HG03342 (cell line): Measurements from ENCODE around the gene CERS5.
"Not testable (repeated sequence)": the region's sequence is repeated elsewhere in the genome, so short reads cannot be mapped to it uniquely, and the experiment has no call there.

Experiments used
- ATAC-seq: cut with Tn5 transposase; IDR thresholded peaks from one replicate; pipeline ENCODE4 v1.9.1; 2021; ENCODE audit warnings: mild to moderate bottlenecking, moderate library complexity; ENCODE audit not compliant: unreplicated experiment

The CERS5 gene

GRCh38 chr12:50187084-50187900 is 20.1 kb upstream of the CERS5 start:
- ATAC-seq: peak; percentile 61

DNA sequence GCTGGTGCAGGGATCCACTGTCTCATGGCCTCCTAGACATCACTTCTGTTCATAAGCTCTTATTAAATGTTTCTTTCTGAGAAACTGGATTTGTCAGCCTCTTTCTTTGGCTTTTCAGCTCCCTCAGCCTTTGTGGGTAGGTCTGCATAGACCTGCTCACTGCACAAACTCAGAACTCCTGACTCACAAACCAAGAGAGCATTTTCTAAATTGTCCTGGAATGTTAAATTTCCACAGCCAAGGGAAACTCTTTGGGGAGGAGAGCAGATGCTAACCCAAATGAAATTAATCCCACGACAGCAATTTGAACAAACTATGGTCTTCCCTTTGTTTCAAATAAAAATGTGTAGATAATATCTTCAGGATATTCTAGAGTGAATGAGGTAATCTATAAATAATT is 19.5 kb upstream of the CERS5 start:
- no peak for ATAC-seq

GRCh38 chr12:50185970-50186663 is 18.9 kb upstream of the CERS5 start:
- ATAC-seq: no peak

DNA sequence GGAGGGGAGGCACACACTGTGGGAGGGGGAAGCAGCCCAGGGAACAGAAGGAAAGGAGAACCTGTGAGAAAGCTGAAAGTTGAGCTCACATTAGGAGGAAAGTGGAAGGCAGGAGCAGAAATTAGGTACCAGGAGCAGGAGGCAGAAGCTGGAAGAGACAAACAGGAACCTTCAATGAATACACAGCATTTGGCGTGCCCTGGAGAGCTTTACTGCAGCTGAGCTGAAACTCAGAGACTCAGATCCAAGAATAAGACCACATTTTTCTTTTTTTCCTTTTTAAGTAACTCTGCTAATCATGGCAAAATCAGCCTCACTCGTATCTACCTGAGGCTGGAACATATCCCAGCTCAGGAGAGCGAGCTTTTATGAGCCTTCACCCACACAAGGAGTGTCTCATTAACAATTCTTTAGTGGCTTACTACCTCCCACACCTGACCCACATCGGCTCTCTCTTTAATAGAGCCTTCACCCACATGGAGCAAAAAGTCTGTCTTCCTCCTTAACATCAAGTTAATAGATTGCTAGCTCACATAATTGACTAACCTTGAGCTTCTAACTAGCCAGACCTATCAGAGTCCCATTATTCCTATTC is 18.2 kb upstream of the CERS5 start:
- no peak for ATAC-seq

- ATAC-seq: no peak
These were observed 17.1 kb upstream of the CERS5 start for GRCh38 chr12:50184261-50184660.

DNA sequence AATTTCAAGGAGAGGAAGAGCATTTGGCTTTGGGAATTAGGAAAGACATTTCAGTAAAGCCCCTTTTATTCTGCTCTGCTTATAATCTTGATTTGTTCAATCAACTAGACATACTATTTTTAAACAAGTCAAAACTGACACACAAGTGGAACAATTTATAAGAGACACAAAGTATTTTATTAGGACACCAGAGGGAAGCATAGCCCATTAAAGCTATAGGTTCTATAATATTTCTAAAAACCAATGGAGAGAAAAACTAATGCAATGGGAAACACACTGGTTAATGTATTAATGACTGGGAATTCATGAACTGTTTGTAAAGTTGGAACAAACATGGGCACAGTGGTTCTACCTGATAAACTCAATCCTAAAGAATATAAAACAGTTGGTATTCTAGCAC is 15.3 kb upstream of the CERS5 start:
- no peak for ATAC-seq

DNA sequence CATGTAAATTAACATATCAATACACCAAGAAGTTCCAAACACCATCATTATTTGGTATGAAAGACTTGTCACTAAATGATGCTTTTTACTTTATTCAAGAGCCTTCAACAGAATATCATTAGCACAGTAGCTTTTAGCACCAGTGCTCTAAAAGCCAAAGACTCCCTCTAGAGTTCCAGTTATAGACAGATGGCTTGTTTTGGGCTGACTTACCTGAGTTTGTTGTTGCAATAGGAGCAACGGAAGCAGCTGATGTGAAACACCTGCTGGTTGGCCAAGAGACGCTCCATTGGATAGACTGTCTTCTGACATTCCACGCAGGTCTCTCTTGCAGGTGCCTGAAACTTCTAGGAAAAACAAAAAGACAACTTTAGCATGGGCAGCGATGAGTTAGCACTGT is 14.5 kb upstream of the CERS5 start:
- ATAC-seq: no peak

DNA sequence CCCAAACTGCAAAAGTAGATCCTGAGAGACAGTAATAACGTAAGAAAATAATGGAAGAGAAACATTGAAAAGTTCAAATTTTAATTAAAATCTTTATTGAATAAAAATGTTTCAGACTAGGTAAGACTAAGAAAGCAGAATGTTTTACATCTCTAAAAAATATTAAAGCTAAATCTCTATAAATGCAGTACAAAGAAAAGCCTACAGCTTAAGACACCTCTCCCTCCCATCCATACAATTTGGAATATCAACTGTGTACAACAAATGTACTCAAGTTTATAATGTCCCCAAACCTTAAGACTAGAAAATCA is 8.5 kb upstream of the CERS5 start:
- no peak for ATAC-seq

DNA sequence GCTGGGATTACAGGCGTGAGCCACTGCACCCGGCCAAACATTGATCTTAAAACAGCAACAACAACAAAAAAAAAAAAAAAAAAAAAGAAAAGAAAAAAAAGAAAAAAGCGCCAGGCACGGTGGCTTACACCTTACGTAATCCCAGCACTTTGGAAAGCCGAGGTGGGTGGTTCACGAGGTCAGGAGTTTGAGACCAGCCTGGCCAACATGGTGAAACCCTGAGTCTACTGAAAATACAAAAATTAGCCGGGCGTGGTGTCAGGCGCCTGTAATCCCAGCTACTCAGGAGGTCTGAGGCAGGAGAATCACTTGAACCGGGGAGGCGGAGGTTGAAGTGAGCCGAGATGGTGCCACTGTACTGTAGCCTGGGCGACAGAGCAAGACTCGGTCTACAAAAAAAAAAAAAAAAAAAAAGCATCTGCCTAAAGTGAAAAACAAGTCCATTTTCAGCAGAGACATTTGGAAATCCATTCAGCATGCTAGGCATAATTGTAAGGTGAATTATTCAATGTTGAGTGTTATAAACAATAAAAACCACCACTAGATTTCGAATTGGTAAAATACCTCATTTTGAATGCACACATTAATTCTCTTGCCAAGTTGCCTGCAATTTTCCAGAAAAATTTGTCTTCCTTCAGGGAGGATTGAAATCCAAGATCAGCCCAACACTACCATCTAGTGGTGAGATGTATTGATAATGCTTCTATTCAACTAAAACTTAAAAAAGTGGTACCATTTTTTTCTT is 8.0 kb upstream of the CERS5 start:
- ATAC-seq: no peak

- peak; percentile 31 for ATAC-seq
These were observed 445 bp downstream of the CERS5 start for GRCh38 chr12:50166799-50167048.

- no peak for ATAC-seq
These were observed 2.2 kb downstream of the CERS5 start for GRCh38 chr12:50164963-50165362.

GRCh38 chr12:50162230-50162629 is 4.9 kb downstream of the CERS5 start:
- no peak for ATAC-seq

GRCh38 chr12:50160643-50161042 is 6.5 kb downstream of the CERS5 start:
- ATAC-seq: no peak

- ATAC-seq: no peak
These were observed 9.9 kb downstream of the CERS5 start for GRCh38 chr12:50157259-50157658.

- no peak for ATAC-seq
These were observed 10.5 kb downstream of the CERS5 start for GRCh38 chr12:50156641-50157040.

GRCh38 chr12:50154947-50155346 is 12.2 kb downstream of the CERS5 start:
- not testable (repeated sequence) for ATAC-seq

DNA sequence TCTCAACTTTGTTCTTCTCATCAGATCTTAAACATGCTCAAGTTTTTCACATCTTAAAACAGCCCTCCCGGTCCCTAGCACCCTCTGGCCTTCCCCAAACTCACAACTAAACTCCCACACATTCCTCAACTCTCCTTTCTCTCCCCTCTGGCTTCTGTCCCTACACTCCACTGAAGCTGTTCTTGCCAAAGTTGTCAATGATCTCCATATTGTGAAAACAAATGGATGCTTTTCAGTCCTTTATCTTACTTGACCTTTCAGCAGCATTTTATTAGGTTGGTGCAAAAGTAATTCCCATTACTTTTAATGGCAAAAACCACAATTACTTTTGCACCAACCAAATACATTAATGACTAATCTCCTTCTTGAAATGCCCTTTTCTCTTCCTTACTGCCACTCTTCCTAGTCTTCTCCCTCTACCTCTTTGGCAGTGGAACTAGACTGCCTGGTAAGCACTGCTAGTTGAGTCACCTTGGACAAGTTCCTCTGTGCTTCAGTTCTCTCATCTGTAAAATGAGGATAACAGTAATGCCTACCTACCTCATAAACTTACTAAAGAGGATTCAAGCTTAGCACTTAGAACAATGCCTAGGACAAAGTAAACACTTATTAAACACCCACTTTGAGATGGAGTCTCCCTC is 16.0 kb downstream of the CERS5 start:
- no peak for ATAC-seq

- no peak for ATAC-seq
These were observed 17.9 kb downstream of the CERS5 start for GRCh38 chr12:50149311-50149710.

GRCh38 chr12:50148011-50148410 is 19.2 kb downstream of the CERS5 start:
- not testable (repeated sequence) for ATAC-seq

DNA sequence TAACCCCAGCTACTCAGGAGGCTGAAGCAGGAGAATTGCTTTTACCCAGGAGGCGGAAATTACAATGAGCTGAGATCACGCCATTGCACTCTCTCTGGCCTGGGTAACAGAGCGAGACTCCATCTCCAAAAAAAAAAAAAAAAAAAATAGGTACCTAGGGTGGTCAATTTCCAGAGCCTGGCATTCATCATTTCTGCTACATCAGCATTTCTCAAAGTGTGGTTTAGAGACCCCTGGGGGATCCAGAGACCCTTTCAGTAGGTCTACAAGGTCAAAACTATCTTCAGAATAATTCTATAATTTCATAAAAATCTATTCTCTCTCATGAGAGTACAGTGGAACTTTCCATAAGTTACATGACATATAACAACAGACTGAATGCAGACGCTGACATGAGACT is 19.9 kb downstream of the CERS5 start:
- ATAC-seq: no peak

DNA sequence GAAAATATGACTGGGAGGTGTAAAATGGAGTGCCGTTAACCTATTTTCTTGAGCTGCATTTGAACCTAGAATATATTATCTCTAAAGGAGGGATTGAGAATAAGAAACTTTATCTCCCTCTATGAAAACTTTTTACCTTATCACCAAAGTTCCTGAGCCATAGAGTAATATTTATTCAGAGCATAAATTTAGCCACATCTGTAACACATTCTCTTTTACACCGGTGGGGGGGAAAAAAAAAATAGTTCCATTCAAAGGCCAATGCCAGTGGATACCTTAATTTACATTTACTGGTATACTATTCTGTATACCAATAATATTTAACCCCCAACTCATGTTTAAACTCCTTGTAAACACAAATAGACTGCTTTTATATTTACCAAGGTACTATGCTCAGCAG is 21.7 kb downstream of the CERS5 start:
- ATAC-seq: no peak
